Activated T-cell treated with anti-CD3 and anti-CD28 coated beads, Interleukin-2, amount 50 U/mL, for 24 hours (primary cell): ENCODE data around the gene PLA2G4D.

Source experiments
- DNase-seq: peaks from one replicate; pipeline ENCODE4 v3.0.0-alpha.2; 2020
- H3K27ac Mint-ChIP-seq: 2 replicates; pipeline ENCODE4 v1.8.0; 2020; ENCODE audit warnings: mild to moderate bottlenecking, mixed read lengths
- H3K27me3 Mint-ChIP-seq: 2 replicates; pipeline ENCODE4 v1.8.0; 2020; ENCODE audit warnings: mixed read lengths
- H3K36me3 Mint-ChIP-seq: 2 replicates; pipeline ENCODE4 v1.8.0; 2020; ENCODE audit warnings: low read depth, mixed read lengths
- H3K4me1 Mint-ChIP-seq: 2 replicates; pipeline ENCODE4 v1.8.0; 2020; ENCODE audit warnings: low read depth, mixed read lengths
- H3K4me3 Mint-ChIP-seq: 2 replicates; pipeline ENCODE4 v1.8.0; 2020; ENCODE audit warnings: mild to moderate bottlenecking, moderate library complexity, mixed read lengths
- H3K9me3 Mint-ChIP-seq: 2 replicates; pipeline ENCODE4 v1.8.0; 2020; ENCODE audit warnings: mixed read lengths

PLA2G4D gene

DNA sequence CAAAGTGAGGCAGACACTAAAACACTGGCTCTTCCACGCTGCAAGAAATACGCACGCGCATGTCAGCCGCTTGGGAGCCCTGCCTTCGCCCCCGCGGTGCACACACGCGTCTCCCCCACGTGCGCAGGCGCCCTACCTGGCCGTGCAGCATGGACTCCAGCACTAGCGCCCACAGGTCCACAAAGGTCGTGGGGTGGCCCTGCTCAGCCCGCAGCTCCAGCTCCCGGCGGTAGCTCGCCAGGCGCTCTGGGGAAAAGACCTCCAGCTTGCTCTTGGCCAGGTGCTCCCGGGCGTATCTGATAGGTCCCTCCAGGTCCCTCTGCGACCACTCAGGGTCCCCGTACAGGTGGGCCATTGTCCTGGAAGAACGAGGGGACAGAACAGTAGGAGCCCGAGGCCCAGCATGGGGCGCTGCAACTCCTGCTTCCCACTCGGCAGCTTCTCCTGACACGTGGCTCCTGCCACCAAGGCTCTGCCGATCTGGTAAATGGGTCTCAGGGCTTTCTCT, 14.9 kb downstream of the PLA2G4D start:
- Mint-ChIP-seq H3K36me3 (no peaks in the 10 kb centered on the region), H3K4me1 (peaks cover 4% of the 10 kb centered on the region), H3K27me3 (peaks cover 7% of the 10 kb centered on the region), H3K9me3 (no peaks in the 10 kb centered on the region), H3K27ac (no peak overlapping the region), H3K4me3 (no peak overlapping the region)
- no peak for DNase-seq

DNA sequence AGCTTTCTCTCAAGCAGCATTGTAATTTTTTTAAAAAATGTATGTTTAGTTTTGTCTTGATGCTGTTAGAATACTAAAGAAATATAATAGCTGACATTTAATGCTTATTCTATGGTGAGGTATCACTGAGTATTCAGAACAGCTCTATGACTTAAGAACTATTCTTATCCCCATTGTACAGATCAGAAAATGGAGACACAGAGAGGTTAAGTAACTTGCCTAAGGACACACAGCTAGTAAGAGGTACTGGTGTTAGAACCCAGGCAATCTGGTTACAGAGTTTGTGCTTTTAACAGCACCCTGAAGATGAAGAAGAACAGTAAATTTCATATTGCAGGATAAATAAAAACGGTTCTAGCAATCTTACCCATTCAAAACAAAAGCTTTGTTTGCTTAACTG, 15.5 kb downstream of the PLA2G4D start:
- Mint-ChIP-seq H3K4me1 (no peaks in the 10 kb centered on the region), H3K9me3 (no peaks in the 10 kb centered on the region), H3K36me3 (no peaks in the 10 kb centered on the region), H3K27me3 (peaks cover 1% of the 10 kb centered on the region), H3K27ac (no peak overlapping the region), H3K4me3 (no peak overlapping the region)
- no peak for DNase-seq

DNA sequence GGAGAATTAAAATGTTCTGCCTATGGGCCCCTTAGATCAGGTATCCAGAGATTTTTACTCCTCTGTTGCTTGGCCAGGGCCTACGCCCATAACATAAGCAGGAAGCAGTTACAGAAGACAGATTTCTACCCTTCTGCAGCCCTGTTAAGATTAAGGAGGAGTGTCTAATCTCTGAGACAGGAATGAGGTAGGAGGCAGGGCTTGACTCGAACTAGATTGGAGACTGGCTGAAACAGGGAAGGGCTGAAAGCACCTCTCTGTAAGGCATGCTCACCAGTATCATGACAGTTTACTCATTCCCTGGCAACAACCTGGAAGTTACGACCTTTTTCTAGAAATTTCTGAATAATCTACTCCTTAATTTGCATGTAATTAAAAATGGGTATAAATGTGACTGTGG, 16.7 kb downstream of the PLA2G4D start:
- no peak for DNase-seq
- Mint-ChIP-seq H3K9me3 (no peaks in the 10 kb centered on the region), H3K4me3 (no peak overlapping the region), H3K4me1 (no peaks in the 10 kb centered on the region), H3K27ac (no peak overlapping the region), H3K27me3 (no peaks in the 10 kb centered on the region), H3K36me3 (no peaks in the 10 kb centered on the region)

DNA sequence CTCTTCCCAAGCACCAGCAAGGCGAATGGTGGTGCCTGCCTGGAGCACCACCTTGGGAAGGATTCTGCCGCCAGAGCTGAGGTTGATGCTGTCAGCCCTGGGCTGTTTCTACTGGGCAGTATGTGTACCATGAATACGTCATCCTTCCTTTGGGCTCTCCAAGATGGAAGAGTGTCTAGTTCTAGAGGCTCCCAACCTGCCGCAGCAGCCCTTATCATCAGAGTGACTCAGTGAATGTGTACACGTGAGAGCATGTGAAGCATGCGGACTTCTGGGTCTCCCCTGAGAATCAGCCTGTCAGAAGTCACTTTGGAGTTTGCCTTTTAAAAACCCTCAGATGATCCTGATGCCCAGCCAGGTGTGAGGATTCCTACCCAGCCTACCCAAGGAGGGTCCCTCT, 20.9 kb downstream of the PLA2G4D start:
- Mint-ChIP-seq H3K27ac (no peak overlapping the region), H3K4me3 (no peak overlapping the region), H3K36me3 (no peaks in the 10 kb centered on the region), H3K9me3 (no peaks in the 10 kb centered on the region), H3K4me1 (no peaks in the 10 kb centered on the region), H3K27me3 (no peaks in the 10 kb centered on the region)
- no peak for DNase-seq

DNA sequence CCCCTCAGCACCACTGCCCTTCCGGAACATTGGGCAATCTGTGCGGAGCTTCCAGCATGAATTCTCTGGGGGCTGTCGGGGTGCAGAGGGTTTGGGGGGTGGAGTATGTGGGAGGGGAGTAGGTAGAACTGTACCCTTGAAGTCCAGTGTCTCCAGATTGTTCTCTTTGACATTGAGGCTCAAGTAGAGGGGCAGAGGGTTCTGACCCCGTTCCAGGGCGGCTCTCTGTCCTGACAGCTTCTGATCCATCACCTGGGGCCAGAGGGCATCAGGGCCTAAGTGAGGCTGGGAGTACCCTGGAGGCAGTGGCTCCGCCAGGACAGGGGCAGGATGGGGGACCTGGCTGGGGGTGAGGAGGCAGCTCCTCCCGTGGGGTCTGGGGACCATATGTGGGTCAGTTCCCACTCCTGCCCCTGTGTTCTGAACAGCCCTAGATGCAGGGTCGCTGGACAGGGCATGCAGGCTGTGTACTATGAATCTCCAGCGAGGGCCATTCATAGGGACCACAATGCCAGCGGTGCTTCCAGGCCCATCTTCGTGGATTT, 22.1 kb downstream of the PLA2G4D start:
- no peak for DNase-seq
- no peaks in the 10 kb centered on the region for H3K4me1 Mint-ChIP-seq
- H3K36me3 Mint-ChIP-seq: no peaks in the 10 kb centered on the region
- peaks cover 4% of the 10 kb centered on the region for H3K9me3 Mint-ChIP-seq
- no peak overlapping the region for H3K4me3 Mint-ChIP-seq
- no peaks in the 10 kb centered on the region for H3K27me3 Mint-ChIP-seq
- no peak overlapping the region for H3K27ac Mint-ChIP-seq

DNA sequence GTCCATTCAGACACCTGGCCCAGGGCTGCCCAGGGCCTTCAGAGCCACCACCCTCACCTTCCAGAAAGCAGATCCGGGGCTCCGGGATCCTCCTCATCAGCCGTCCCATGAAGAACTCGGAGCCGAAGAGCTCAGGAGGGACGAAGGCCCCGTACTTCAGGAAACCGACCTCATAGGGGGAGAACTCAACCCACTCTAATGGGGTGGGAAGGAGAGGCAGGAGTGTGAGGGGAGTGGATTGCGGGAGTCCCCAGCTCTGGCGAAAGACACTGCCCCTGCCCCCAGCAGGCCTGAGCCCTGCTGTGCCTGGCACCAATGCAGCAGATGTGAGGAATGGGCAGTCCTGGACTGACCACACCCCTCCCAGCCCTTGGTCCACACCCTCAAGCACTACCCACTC, 22.6 kb downstream of the PLA2G4D start:
- Mint-ChIP-seq H3K27me3 (peaks cover 3% of the 10 kb centered on the region), H3K27ac (no peak overlapping the region), H3K36me3 (no peaks in the 10 kb centered on the region), H3K4me3 (no peak overlapping the region), H3K9me3 (peaks cover 4% of the 10 kb centered on the region), H3K4me1 (no peaks in the 10 kb centered on the region)
- DNase-seq: no peak

DNA sequence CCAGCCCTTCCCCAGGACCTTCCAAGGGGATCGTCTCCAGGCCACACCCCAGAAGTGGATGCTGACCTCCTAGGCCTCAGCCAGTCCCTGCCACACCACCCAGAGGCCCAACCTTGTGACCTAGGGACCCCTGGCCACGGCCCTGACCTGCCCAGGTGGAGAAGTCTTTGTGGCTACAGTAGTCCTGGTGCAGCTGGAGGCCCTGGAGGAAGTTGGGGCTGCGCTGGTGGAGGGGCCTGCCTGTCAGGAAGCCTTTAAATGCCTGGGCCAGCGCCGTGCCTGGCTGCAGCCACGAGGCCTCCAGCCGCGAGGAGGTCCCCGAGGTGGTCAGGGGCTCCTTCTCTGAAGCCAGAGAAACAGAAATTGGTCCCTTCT, 23.4 kb downstream of the PLA2G4D start:
- no peaks in the 10 kb centered on the region for H3K4me1 Mint-ChIP-seq
- peaks cover 11% of the 10 kb centered on the region for H3K27me3 Mint-ChIP-seq
- no peak overlapping the region for H3K27ac Mint-ChIP-seq
- no peak overlapping the region for H3K4me3 Mint-ChIP-seq
- peaks cover 4% of the 10 kb centered on the region for H3K9me3 Mint-ChIP-seq
- no peak for DNase-seq
- H3K36me3 Mint-ChIP-seq: no peaks in the 10 kb centered on the region

DNA sequence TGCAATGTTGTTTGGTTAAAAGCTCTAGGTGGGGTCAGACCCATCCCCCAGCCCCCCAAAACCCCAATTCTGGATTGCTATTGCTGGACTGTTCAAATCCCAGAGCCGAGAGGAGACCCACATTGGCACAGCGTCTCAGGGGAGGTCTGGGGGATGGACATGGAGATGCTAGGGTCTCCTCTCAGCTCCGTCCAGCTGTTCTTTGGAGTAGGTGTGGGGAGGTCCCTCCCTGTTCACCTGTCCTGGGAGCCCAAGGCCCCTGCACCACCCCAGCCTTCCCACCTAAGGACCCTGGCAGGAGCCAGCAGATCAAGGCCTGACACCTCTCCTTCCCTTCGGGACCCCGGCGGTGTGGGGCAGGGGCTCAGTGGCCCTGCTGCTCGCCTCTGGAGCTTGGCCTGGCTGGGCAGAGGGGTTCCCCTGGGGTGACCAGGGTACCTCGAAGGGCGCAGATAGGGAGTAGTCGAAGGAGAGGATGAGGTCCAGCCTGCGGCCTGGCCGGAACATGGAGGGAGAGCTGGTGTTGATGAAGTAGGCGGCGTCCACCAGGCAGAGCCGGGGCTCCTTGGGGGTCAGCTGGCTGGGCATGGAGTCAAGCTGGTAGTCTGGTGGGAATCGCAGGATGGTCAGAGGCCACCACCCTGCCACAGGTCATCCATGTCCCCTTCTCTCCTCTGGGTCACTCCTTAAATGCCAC, 23.9 kb downstream of the PLA2G4D start:
- Mint-ChIP-seq H3K4me1 (no peaks in the 10 kb centered on the region), H3K36me3 (no peaks in the 10 kb centered on the region), H3K27me3 (peaks cover 16% of the 10 kb centered on the region), H3K9me3 (peaks cover 4% of the 10 kb centered on the region), H3K4me3 (no peak overlapping the region), H3K27ac (no peak overlapping the region)
- no peak for DNase-seq

DNA sequence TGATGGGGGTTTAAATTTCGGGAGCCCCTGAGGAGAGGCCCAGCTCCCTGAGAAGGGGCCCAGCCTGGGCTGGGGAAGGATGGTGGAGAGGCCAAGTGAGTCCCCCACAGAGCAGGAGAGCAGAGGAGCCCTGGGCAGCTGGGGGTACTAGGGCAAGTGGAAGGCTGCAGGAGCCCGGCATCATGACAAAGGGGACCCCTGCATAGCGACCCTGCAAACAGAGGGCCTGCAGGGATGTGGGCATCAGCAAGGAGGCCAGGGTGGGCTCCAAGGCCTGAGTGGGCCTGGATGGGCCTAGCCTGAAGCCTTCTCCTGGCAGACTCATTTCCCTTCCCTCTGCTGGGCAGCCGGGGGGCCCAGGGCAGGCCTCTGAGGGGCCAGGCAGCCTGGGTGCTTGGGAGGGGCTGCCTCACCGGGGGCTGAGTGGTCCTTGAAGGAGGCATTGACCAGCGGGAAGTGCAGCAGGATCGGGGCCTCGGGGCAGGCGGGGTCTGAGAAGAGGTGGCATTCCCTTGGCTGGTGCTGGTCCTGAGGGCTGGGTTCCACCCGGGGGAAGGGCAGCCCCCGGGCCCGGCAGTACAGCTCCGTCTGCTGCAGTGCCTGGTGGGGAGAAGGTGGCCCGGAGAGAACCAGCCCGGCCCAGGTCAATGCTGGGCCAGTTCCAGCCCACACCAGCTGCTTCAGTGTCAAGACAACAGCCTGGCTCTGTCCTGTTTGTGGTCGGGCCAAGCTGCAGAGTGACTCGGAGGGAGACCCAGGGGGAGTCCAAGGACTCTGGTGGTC, 24.7 kb downstream of the PLA2G4D start:
- no peak for DNase-seq
- H3K4me1 Mint-ChIP-seq: no peaks in the 10 kb centered on the region
- H3K27ac Mint-ChIP-seq: no peak overlapping the region
- peaks cover 21% of the 10 kb centered on the region for H3K27me3 Mint-ChIP-seq
- H3K4me3 Mint-ChIP-seq: no peak overlapping the region
- H3K36me3 Mint-ChIP-seq: no peaks in the 10 kb centered on the region
- H3K9me3 Mint-ChIP-seq: peaks cover 4% of the 10 kb centered on the region

DNA sequence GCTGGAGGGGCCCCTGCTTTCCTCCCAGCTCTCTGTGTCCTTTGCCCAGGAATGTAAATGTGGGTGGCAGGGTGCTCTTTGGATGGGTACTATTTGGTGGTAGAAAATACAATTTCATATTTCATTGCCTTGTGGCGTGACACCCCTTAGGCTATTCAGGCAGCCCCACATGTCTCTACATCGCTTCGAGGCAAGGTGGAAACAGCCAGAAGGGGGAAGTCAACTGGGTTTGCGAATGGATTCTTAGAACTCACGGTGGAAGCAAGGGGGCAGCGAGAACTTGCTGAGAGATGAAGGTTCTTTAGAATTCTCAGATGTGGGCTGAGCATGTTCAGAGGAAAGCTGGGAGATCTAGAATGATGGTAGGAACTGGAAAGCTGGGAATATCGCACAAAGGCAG, 25.3 kb downstream of the PLA2G4D start:
- DNase-seq: no peak
- Mint-ChIP-seq H3K27me3 (peaks cover 24% of the 10 kb centered on the region), H3K27ac (no peak overlapping the region)

DNA sequence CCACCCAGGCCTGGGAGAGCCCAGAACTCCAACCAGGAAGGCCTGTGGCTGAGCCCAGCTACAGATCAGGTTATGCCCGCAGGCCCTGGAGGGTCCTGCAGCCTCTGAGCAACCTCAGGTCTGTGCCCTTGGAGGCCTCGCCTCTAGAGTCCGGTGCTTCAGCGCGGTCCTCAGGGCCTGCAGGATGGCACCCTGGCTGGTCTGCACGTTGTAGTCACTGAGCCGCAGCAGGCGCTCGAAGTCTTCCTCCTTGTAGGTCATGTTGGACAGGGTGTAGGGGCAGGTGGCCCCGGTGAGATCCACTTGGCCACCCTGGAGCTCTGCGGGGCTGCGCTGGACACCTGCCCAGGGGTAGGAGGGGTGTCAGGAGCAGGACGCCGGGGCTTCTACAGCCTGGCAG, 25.8 kb downstream of the PLA2G4D start:
- Mint-ChIP-seq H3K4me1 (no peaks in the 10 kb centered on the region), H3K36me3 (no peaks in the 10 kb centered on the region), H3K27ac (no peak overlapping the region), H3K4me3 (no peak overlapping the region), H3K9me3 (peaks cover 4% of the 10 kb centered on the region), H3K27me3 (peaks cover 24% of the 10 kb centered on the region)
- no peak for DNase-seq

More for the DNA sequence above, 25.3 kb downstream of the PLA2G4D start:
- no peaks in the 10 kb centered on the region for H3K36me3 Mint-ChIP-seq
- peaks cover 4% of the 10 kb centered on the region for H3K9me3 Mint-ChIP-seq
- H3K4me3 Mint-ChIP-seq: no peak overlapping the region
- no peaks in the 10 kb centered on the region for H3K4me1 Mint-ChIP-seq

DNA sequence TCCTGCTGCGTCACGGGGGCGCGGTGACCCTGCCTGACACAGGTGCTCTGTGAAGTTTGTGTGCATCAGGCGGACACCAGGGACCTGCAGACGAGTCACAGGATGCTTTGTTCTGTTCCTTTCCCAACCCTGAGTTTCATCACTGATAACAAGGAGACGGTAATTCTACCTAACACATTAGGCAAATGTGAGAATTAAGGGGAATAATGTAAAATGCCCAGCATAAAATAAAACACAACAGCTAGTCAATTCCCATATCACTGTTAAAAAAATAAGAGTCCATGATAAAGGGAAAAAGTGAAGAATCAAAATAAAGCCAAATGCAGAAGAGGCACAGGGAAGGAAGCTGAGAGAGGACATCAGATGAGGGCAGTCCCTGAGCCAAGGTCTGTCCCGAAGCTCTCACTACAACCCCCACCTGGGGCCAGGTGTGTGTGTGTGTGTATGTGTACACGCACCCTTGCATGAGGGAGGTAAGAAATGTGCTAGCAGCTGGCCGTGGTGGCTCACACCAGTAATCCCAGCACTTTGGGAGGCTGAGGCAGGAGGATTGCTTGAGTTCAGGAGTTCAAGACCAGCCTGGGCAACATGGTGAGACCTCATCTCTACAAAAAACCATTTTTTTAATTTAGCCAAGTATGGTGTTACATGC, 27.5 kb downstream of the PLA2G4D start:
- Mint-ChIP-seq H3K4me1 (no peaks in the 10 kb centered on the region), H3K27ac (no peak overlapping the region), H3K27me3 (peaks cover 24% of the 10 kb centered on the region), H3K4me3 (no peak overlapping the region), H3K36me3 (no peaks in the 10 kb centered on the region), H3K9me3 (peaks cover 4% of the 10 kb centered on the region)
- no peak for DNase-seq

DNA sequence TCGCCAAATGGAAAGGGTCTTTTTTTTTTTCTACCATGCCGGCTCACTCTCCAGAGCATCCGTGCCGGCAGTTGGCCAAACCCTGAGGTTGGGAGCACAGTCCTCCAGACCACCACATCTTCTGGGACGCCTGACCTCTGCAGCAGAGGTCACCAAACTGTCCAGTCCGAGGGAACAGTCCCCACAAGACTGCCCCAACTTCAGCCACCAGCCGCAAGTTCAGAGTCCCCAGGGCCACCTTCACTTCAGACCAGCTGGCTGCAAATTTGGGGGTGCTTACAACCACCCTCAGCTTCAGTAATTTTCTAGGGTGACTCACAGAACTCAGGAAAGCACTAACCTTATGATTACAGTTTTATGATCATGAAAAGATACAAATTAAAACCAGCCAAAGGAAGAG, 28.9 kb downstream of the PLA2G4D start:
- no peak for DNase-seq
- H3K9me3 Mint-ChIP-seq: peaks cover 4% of the 10 kb centered on the region
- peaks cover 26% of the 10 kb centered on the region for H3K27me3 Mint-ChIP-seq
- H3K4me1 Mint-ChIP-seq: no peaks in the 10 kb centered on the region
- H3K27ac Mint-ChIP-seq: no peak overlapping the region
- H3K4me3 Mint-ChIP-seq: no peak overlapping the region
- H3K36me3 Mint-ChIP-seq: no peaks in the 10 kb centered on the region

DNA sequence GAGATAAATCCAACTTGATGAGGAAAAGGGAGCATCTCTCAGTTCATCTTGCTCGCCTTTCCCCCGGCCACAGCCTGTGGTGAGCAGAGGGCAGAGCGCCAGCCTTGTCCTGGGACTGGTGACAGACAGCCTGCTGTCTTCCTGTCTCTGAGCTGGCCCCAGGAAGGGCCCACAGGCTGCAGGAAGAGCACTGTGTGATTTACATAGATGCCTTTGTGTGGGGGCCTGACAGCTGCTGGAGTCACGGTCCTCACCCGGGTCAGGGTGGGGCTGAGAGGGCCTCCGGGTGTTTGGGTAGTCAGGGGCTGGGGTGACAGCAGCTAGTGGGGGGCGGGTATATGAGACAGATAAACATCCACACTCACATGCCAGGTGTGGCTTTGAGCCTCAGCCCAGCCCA, 29.3 kb downstream of the PLA2G4D start:
- no peak for DNase-seq
- no peaks in the 10 kb centered on the region for H3K4me1 Mint-ChIP-seq
- H3K36me3 Mint-ChIP-seq: no peaks in the 10 kb centered on the region
- H3K27me3 Mint-ChIP-seq: peaks cover 26% of the 10 kb centered on the region
- H3K9me3 Mint-ChIP-seq: peaks cover 4% of the 10 kb centered on the region
- no peak overlapping the region for H3K4me3 Mint-ChIP-seq
- H3K27ac Mint-ChIP-seq: no peak overlapping the region

DNA sequence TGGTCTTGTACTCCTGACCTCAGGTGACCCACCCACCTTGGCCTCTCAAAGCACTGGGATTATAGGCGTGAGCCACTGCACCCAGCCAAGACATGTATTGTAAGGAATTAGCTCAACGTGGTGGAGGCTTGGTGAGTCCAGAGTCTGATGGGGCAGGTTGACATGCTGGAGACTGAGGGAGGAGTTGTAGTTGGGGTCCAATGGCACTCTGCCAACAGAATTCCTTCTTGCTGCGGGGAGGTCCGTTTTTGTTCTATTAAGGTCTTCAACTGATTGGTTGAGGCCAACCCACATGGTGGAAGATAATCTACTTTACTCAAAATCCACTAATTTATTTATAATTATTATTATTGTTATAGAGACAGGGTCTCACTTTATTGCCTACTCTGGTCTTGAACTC, 30.1 kb downstream of the PLA2G4D start:
- Mint-ChIP-seq H3K4me1 (no peaks in the 10 kb centered on the region), H3K27me3 (peaks cover 30% of the 10 kb centered on the region), H3K9me3 (peaks cover 4% of the 10 kb centered on the region), H3K27ac (no peak overlapping the region), H3K4me3 (no peak overlapping the region), H3K36me3 (no peaks in the 10 kb centered on the region)
- no peak for DNase-seq
